Activated naive CD8-positive, alpha-beta T cell treated with anti-CD3 and anti-CD28 coated beads, Interleukin-2, amount 10 ng/mL, durations not matched to agents 7 days and 5 days (primary cell): ENCODE data around the gene FOXL3. TPM values are rescaled to one million over a fixed set of nuclear protein-coding genes. Genes with fewer than 3 reads are reported as not detected.

Experiments
- ATAC-seq: fragments of 150-1000 bp; cut with Tn5 transposase; one replicate; pipeline ENCODE4 v1.10.0; 2021; ENCODE audit warnings: low read depth, moderate library complexity
- POLR2A ChIA-PET: fragments of 350-600 bp; sonication (Branson Sonifier 250); formaldehyde crosslinking; loops from one replicate; lab custom pipeline; 2021; ENCODE audit warnings: antibody characterized with exemption; lab: Charles Lee
- DNase-seq: peaks from one replicate; pipeline ENCODE4 v3.0.0; 2021
- H3K27ac Mint-ChIP-seq: one replicate; pipeline ENCODE4 v1.8.0; 2022; ENCODE audit warnings: mild to moderate bottlenecking, mixed read lengths
- H3K27me3 Mint-ChIP-seq: one replicate; pipeline ENCODE4 v1.8.0; 2022; ENCODE audit warnings: mild to moderate bottlenecking, moderate library complexity, mixed read lengths
- H3K36me3 Mint-ChIP-seq: one replicate; pipeline ENCODE4 v1.8.0; 2021; ENCODE audit warnings: mild to moderate bottlenecking, mixed read lengths
- H3K4me1 Mint-ChIP-seq: one replicate; pipeline ENCODE4 v1.8.0; 2021; ENCODE audit warnings: mixed read lengths
- H3K4me3 Mint-ChIP-seq: one replicate; pipeline ENCODE4 v1.8.0; 2022; ENCODE audit warnings: mild to moderate bottlenecking, moderate library complexity, mixed read lengths
- H3K9me3 Mint-ChIP-seq: one replicate; pipeline ENCODE4 v1.8.0; 2021; ENCODE audit warnings: mixed read lengths
- total RNA-seq, 2 experiments: library from RNA; stranded (reverse); gene quantifications; one replicate each; pipeline ENCODE4 v1.2.3, GENCODE V29; 2021

Gene FOXL3
- total RNA-seq, 2 experiments from 2014 or later, result not detected

GRCh38 chr7:336810-337566, 47.0 kb downstream of the FOXL3 start:
- ATAC-seq, result no peak
- H3K4me1 Mint-ChIP-seq, result peaks cover 8% of the 10 kb centered on the region
- H3K27ac Mint-ChIP-seq, result no peak overlapping the region

GRCh38 chr7:337567-337951, 47.6 kb downstream of the FOXL3 start:
- POLR2A ChIA-PET, result interaction anchor here (0.9 kb wide), 1 partner anchor 14 kb away, joined by 3 read pairs; no protein-coding TSS in a partner anchor
- ATAC-seq, result no peak
- no peak overlapping the region for H3K4me3 Mint-ChIP-seq

More at GRCh38 chr7:336810-337566, 47.0 kb downstream of the FOXL3 start:
- H3K9me3 Mint-ChIP-seq, result peaks cover 8% of the 10 kb centered on the region
- H3K4me3 Mint-ChIP-seq, result no peak overlapping the region
- no peaks in the 10 kb centered on the region for H3K36me3 Mint-ChIP-seq
- no peak for DNase-seq
- no peaks in the 10 kb centered on the region for H3K27me3 Mint-ChIP-seq
- POLR2A ChIA-PET, result interaction anchor here (0.9 kb wide), 1 partner anchor 14 kb away, joined by 3 read pairs; no protein-coding TSS in a partner anchor

GRCh38 chr7:338295-339061, 48.5 kb downstream of the FOXL3 start:
- DNase-seq (no peak), ATAC-seq (no peak)
- Mint-ChIP-seq H3K4me3 (no peak overlapping the region), H3K27me3 (no peaks in the 10 kb centered on the region), H3K27ac (no peak overlapping the region), H3K9me3 (peaks cover 8% of the 10 kb centered on the region), H3K4me1 (peaks cover 8% of the 10 kb centered on the region), H3K36me3 (no peaks in the 10 kb centered on the region)
- POLR2A ChIA-PET, result no interaction called here

More at GRCh38 chr7:337567-337951, 47.6 kb downstream of the FOXL3 start:
- Mint-ChIP-seq H3K9me3 (peaks cover 8% of the 10 kb centered on the region), H3K4me1 (peaks cover 8% of the 10 kb centered on the region), H3K27me3 (no peaks in the 10 kb centered on the region), H3K36me3 (no peaks in the 10 kb centered on the region), H3K27ac (no peak overlapping the region)
- DNase-seq, result no peak

DNA sequence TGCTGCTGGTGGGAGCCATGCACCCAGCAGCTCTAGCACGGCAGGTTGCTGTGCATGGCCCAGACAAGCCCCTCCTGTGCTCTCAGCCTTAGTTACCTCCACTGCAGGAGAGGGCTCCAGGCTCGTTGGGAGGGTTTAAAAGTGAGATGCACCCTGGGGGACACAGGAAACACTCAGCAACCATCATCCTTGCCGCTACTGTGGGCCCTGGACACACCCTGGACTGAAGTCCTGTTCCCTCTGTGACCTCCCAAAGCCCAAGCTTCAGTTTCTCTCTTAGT, 49.0 kb downstream of the FOXL3 start:
- Mint-ChIP-seq H3K27me3 (no peaks in the 10 kb centered on the region), H3K4me1 (peaks cover 8% of the 10 kb centered on the region), H3K9me3 (peaks cover 8% of the 10 kb centered on the region), H3K36me3 (no peaks in the 10 kb centered on the region), H3K27ac (no peak overlapping the region), H3K4me3 (no peak overlapping the region)
- POLR2A ChIA-PET, result no interaction called here
- ATAC-seq (no peak), DNase-seq (no peak)

GRCh38 chr7:339696-340095, 49.7 kb downstream of the FOXL3 start:
- H3K27me3 Mint-ChIP-seq, result no peaks in the 10 kb centered on the region
- no peak overlapping the region for H3K27ac Mint-ChIP-seq
- DNase-seq, result no peak
- peaks cover 5% of the 10 kb centered on the region for H3K4me1 Mint-ChIP-seq
- no peaks in the 10 kb centered on the region for H3K36me3 Mint-ChIP-seq
- POLR2A ChIA-PET, result no interaction called here
- no peak for ATAC-seq
- peaks cover 5% of the 10 kb centered on the region for H3K9me3 Mint-ChIP-seq
- H3K4me3 Mint-ChIP-seq, result no peak overlapping the region

GRCh38 chr7:340200-340937, 50.4 kb downstream of the FOXL3 start:
- POLR2A ChIA-PET, result no interaction called here
- no peaks in the 10 kb centered on the region for H3K9me3 Mint-ChIP-seq
- H3K4me3 Mint-ChIP-seq, result no peak overlapping the region
- no peaks in the 10 kb centered on the region for H3K27me3 Mint-ChIP-seq
- DNase-seq, result no peak
- no peak for ATAC-seq
- H3K27ac Mint-ChIP-seq, result no peak overlapping the region
- H3K4me1 Mint-ChIP-seq, result peaks cover 2% of the 10 kb centered on the region
- no peaks in the 10 kb centered on the region for H3K36me3 Mint-ChIP-seq

Other genes with a start within 250 kb of the FOXL3 start
- gene FAM20C, start 97.6 kb upstream of the FOXL3 start, total RNA-seq, result 1 to 10 TPM; 2.6 to 4.1 TPM
- under 1 TPM; 0.23 to 0.53 TPM for gene PDGFA, start 229.7 kb downstream of the FOXL3 start, total RNA-seq